Right hindlimb (tissue), 1 donor: ENCODE data around the gene DHRS7C.

Experiments
- DNase-seq: peaks from one replicate; pipeline ENCODE4 v3.0.0-alpha.2; 2018

The DHRS7C gene, protein sequence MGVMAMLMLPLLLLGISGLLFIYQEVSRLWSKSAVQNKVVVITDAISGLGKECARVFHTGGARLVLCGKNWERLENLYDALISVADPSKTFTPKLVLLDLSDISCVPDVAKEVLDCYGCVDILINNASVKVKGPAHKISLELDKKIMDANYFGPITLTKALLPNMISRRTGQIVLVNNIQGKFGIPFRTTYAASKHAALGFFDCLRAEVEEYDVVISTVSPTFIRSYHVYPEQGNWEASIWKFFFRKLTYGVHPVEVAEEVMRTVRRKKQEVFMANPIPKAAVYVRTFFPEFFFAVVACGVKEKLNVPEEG

DNA sequence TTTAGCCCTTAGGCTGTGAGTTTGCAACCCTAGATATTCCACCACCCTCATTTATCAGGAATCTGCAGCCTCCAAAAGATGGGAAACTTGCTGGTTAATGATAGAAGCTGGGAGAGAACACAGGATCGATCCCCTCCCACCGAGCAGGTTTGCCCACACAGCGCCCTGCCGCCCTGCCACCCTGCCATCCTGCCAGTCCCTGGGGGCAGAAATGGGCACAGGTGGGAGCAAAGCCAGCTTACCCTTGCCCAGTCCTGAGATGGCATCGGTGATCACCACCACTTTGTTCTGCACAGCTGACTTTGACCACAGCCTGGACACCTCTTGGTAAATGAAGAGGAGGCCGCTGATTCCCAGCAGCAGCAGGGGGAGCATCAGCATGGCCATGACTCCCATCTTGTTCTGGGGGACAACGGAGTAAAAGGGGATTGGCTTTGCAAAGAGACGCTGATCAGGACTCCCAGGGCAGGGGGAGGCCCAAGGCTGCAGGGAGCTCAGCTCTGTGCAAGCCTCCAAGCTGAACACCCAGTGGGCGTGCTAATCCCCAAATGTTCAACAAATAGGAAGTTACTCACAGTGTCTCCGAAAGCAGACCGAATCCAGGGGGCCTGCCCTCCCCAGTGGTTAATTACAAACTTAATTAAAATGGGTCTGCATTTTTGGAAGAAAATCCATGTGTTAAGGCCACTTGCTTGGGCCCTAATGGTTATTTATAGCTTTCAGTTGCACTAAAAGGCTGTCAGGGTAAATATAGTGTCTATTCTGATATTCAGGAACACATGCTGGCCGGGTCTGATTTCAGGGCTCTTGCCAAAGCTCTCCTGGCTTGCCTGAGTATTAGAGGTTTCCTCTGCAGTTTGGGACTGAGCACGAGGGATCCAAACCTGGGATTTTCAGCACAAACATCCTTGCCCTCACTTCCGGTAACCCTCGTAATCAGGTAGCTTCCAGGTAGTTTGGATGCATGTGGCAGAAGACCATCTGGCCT, at the start of gene DHRS7C:
Gene DHRS7C, minus strand, starts transcription at position 704 of the 988 bp plus-strand sequence. Its CDS starts 308 bp downstream, at position 396.
- DNase-seq, result peak; percentile 60

DNA sequence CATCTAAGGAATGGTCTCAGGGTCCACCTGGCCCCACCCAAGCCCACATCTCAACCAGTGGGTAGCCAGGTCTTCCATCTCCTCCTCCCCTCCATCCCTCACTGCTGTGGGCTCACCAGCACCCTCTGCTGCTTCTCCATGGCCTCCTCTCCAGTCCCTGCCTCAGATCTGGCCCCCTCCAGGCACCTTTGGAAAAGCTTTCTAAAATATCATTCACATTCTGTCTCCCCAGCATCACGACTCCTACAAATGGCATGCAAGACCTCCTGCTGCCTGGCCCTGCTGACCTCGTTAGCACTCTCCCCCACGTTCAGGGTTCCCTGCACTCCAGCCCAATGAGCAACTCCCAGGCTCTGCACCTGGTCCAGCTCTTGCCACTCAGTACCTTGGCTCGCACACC, 48.0 kb upstream of the DHRS7C start:
- no peak for DNase-seq

DNA sequence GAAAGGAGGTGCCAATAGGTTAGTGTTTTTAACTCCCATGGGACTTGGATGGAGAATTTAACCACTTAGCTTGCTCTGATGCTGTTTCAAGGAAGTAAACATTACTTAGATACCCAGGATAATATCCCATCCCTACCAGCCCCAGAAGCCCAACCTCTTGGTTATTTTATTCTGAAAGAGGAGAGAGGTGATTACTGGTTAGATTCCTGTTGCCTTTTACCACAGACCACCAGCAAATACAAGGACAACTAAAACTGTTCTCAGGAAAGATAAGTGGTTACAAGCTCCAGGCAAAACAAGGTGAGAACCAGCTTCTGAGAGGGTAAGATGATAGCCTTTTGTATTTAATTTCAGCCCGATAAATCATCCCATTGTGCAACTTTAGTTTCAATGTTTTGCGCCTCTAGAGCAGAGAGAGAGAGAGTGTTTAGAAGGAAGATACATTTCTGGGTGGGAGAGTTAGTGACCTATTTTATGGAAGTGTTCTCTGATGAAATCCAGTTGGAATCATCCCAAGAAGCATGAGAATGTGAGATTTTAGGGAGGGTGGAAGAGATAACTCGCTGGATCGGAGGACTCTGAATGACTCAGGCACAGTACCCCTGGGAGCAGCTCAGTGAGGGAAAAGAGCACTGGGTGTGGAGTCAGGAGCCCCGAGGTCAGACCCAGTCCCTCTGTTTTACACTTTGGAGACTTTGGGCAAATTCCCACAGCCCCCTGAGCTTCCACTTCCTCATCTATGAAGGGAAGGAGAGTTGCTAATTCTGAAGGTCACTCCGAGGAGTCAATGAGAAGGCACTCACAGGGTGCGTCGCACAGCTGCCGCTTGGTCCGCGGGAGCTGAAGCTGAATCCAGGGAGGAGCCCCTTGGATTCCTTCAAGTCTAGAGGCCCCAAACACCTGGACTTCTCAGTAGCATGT, 46.4 kb upstream of the DHRS7C start:
- DNase-seq, result no peak

DNA sequence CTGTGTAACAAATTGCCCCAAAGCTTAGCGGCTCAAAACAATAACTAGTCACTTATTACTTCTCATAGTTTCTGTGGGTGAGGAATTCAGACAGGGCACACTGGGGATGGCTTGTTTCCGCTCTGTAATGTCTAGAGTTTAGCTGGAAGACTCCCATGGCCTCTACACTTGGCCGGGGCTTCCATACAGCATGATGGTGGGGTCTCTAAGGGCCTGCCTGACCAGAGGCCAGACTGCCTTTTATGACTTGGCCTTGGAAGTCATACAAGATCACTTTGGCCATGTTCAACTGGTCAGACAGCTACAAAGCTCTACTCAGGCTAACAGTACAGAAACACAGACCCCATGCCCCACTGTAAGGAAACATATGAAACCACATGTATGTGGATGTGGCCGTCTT, 42.5 kb upstream of the DHRS7C start:
- no peak for DNase-seq

DNA sequence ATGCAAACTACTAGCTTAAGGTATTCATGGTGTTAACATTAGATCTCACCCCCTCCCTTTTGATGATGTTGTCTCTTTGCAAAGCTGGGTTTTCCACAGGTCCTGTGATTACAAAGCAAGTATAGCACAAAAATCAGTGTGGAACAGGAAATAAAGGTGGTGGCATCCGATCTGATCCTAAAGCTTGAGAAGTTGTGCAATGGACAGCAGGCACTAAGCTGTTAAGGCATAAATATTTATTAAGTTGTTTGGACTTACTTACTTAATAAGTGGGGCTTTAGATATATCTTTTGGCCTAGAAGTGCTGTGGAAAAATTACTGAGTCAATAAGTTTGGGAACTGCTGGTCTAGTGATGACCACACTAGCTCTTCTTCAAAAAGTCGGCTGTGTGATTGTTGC, 39.3 kb upstream of the DHRS7C start:
- DNase-seq, result no peak

DNA sequence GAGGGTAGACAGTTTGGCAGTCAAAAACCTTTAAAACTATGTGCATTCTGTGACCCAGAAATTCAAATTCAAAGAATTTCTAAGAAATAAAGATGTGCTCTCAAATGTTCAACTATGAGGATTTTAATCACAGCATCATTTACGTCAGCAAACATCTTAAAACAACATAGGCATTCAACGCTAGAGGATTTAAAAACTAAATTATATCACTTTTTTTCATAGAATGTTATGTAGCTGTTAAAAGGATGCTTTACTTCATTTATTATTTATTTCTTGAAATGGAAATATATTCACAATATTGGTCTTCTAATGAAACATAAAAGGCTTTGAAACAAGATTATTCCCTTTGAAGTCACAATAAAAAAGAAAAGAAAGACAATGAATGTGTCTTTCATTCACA, 38.0 kb upstream of the DHRS7C start:
- no peak for DNase-seq

DNA sequence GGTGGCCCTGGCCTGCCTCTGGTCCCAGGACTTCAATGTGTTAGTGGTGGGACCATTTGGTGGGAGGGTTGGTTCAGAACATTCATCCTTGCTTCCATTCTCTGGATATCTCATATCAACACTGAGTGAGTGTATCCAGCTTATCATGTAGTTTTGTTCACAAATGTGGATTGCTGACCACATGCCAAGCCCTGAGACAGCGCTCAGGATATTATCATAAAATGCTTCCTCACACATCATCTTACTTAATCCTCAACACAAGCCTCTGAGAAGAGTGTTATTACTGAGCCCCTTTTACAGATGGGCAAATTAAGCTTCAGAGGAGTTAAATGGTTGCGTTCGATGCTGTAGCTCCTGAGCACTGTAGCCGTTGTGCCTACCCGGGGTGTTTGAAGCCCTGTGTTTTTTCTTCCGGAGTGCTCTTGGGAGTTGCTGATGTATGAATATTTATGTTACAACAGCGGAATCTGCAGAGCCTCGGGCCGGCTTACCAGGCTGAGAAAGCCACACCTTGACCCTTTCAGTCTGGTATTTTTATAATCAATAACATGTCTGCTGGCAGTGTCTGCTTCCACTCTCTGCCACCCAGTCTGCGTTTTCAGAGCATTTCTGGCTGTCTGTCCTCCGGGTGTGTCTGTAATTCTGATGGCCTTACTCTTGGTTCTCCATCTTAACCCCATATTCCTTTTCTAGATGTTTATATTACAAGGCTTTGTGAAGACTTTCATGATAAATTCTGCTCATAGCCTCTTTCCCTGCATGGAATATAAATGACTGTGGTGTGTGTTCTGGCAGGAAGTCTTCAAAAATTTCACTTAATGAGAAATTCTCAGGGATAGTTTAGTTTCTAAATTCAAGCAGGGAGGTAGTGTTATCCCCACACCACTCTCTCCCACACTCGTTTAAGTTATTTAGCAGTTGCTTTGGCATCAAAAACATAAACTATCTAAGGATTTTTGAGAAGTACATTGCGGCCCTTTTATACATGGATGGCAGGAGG, 37.2 kb upstream of the DHRS7C start:
- no peak for DNase-seq

DNA sequence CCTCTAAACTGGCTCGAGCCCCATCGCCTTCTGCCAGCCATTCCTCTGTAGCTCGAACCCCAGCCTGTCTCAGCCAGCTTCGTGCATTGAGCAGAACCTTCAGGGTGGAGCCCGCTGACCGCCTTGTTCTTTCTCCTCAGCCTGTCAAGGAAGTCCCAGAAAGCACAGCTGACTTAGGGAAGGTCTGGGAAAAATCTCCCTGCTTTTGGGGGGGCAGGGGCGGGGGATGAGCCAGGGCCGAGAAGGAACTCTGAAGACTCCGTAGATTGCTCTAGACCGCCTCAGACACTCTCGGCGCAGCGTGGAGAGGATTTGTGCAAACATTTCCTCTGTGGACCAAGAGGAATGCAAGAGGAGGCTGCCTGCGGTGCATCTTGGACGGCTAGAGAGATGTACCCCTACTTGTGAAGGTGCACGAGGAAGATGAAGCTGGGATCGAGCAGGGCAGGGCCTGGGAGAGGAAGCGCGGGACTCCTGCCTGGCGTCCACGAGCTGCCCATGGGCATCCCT, 34.3 kb upstream of the DHRS7C start, which contains the start of gene GLP2R:
Gene GLP2R, plus strand, starts transcription at position 284 of the 510 bp plus-strand sequence. Its CDS starts 140 bp downstream, at position 424.
- no peak for DNase-seq

DNA sequence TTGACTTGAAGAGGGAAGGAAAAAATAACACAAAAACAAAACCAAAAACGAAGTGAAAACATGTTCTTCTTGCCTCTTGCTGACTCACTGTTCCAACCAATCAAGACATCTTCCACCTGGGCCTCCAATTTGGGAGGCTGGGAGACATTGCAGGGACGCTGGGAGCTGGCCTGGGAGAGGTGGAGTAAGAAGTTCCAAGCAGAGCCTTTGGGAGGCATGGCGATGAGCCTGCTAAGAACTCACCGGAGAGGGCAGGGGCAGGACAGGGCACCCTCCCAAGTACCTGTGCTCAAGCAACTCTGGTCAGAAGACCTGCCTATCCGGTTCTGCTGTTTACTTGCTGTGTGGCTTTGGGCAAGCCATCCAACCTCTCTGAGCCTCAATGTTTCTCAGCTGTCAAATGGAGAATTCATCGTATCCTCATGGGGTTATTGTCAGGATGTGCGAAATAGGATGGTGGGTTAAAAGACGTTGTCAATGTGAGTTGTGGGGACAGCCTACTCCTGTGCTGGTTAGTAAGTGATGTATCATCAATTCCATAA, 33.5 kb upstream of the DHRS7C start:
- no peak for DNase-seq

DNA sequence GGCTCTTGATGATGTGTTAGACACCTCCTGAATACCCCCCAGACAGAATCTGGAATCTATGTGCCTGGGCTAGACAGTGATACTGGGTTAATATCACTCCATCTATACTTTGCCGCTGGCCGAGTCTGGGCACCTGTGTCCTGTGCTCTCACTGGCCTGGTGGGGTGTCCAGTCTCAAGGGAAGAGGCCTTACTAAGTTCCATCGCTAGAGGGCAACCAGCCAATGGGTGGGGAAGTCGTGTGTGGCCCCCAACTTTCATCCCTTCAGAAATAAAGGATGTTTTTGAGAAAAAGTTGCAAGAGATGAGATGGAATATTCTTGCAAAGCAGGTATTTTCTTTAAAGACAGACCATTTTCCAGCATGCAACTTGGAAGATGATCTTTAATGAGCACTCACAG, 32.7 kb upstream of the DHRS7C start:
- DNase-seq, result no peak

DNA sequence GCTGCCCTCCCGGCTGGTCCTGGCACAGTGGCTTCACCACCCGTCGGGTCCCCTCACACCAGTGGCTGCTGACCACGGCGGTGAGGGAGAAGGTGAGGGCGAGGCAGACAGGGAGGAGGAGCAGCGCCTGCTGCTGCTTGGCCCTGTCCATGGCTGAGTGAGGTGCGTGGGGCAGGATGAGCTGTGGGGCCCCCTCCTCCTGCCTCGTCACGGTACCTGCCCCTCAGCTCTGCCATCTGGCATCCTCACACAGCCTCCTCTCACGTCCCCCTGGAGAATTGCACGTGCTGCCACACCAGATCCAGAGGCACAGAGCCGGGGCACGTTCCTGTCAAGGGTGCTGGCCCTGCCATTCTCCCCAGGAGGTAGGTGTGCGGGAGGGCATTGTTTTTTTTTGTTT, 30.5 kb upstream of the DHRS7C start, which contains the start of gene GSG1L2:
Gene GSG1L2, minus strand, starts transcription at position 159 of the 400 bp plus-strand sequence. Its CDS starts 8 bp downstream, at position 151.
- DNase-seq, result no peak

DNA sequence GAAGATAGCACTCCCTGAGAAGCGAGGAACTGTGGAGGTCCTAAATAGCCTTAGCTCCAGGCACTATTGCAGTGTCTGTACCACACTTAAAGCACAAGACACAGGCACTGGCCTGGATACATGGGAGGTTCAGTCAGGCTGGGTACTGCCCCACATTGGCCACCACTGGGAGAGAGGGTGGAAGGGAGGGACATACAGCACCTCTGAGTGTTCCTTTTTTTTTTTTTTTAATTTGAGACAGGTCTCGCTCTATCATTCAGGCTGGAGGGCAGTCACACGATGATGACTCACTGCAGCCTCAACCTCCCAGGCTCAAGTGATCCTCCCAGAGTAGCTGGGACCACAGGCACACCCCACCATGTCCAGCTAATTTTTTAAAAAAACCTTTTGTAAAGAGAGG, 29.1 kb upstream of the DHRS7C start:
- no peak for DNase-seq

DNA sequence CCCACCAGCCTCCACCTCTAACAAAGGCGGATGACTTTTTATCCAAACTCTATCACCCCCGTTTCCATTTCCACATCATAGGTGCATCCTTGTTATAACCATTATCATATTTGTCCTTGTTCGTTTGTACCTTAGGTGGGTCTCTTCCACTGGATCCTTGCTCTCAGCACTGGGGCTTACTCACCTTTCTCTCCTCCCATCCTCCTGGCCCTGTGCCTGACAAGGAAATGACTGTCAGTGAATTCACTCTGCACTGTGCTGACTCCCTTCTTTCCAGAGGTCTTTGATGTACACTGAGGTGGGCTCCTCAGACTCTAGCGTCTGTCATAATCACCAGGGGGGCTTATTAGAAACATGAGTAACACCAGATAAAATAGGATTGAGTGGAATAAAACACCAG, 27.4 kb upstream of the DHRS7C start:
- no peak for DNase-seq

DNA sequence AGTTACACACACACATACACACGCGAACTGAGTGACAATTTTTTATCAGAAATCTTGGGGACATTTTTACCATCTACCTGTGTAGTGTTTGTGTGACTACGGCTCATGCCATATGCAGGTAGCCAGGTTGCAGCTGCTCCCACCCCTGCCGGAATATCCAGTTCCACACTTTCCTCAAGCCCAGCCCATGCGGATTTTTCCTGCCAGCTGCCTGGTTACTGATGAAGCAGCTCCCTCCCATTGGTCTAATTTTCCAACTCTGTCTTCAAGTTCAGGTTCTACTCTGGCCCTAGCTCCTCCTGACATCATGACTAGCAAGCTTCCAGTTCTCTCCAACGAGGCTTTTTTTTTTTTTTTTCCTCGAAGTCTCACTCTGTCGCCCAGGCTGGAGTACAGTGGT, 25.7 kb upstream of the DHRS7C start:
- peak; percentile 51 for DNase-seq

DNA sequence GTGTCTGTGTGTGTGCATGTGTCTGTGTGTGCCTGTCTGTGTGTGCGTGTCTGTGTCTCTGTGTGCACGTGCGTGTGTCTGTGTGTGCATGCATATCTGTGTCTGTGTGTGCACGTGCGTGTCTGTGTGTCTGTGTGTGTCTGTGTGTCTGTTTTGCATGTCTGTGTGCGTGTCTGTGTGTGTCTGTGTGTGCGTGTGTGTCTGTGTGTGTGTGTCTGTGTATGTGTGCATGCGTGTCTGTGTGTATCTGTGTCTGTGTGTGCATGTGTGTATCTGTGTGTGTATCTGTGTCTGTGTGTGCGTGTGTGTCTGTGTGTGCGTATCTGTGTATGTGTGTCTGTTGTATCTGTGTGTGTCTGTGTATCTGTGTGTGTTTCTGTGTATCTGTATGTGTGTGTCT, 25.1 kb upstream of the DHRS7C start:
- DNase-seq, result no peak

DNA sequence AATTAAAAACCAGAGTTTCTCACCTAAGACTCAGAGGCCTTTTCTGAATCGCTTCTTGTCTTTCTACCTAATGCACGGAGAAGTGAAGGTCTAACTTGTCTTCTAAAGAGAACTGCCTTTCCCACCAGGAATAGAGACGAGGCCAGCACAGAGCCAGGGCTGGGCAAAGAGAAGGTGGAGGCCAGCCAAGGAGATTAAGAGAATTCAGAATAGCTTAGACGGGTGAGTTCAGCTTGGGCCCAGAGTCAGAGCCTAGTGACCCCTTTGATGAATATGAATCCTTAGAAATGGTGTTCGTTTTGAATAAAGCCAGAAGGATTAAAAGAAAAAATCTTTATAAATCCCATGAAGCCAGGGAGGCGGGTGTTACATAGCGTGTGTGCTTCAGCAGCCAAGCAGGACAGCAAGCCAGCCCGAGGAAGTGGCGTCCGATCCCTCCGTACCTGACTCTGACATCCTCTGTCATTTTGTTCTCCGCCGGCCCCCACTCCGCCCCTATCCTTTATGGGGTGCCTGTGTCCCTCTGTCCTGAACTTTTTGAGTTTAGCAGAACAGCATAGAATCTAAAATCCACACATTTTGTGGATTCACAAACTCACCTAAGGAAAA, 23.0 kb upstream of the DHRS7C start:
- DNase-seq, result no peak

DNA sequence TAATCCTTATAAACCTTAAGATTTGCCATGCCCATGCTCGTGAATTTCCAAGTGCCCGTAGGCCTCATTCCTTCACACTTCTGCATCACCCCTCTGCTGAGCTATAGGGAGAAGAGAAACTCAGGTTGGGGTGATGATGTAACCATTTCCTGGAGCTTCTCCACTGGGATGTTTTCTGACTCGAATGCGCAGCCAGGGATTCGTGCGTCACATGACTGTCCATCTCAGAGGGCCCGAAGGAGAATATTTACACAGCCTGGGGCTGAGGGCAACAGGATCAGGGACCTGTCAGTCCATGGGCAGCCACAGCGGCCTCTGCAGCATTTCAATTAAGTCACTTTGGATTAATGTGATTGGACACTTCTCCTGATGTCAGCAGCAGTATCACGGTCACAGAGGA, 21.8 kb upstream of the DHRS7C start:
- DNase-seq, result no peak

DNA sequence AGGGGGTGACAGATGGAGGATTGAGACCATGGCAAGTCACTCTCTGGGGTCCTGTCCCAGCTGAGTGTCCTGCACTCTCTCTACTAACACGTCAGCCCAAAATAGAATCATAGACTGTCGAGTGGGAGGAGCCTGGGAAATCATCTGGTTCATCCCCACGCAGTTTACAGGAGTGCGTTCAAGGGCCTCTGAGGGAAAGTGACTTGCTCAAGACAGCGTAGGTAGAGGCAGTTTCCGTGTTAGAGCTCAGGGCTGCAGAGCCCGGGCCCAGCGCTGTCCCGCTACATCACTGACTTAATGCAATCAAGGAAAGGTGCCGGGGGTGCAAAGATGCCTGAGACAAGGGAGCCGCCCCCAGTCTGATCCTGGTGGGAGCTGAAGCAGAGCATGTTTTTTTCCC, 20.1 kb upstream of the DHRS7C start:
- no peak for DNase-seq

DNA sequence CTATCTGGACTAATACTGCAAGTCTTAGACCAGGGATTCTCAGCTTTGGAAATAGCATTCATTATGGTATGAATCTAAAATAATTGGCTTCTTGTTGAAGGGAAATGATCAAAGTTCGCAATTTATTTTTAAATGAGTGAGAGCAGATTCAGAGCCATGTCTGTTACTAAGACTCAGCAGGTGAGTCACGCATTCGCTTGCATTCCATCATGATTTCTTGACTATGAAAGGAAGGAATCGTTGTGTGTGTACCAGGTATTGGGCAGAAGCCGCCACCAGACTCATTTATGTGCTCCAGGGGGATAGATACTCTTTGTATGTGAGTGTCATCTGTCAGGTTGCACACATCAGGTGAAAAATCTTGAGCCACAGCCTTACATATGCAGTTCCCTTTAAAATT, 19.7 kb upstream of the DHRS7C start:
- DNase-seq, result no peak
